Tibial nerve (tissue), 4 donors: ENCODE results near the gene NKIRAS1. TPM values are rescaled to one million over a fixed set of nuclear protein-coding genes. Genes with fewer than 3 reads are reported as not detected.
"Not testable (repeated sequence)": the region's sequence is repeated elsewhere in the genome, so short reads cannot be mapped to it uniquely, and the experiment has no call there.

Source experiments
- DNase-seq, 2 donors: peaks; one replicate each; pipeline ENCODE4 v3.0.0-alpha.2; 2019; ENCODE audit warnings: low spot score in 2 of 2
- H3K27ac ChIP-seq, 4 donors: fragments of 200-600 bp; sonication (generic) in 3 of 4; one replicate each; pipeline ENCODE4 v1.5.1; 2017 to 2019; ENCODE audit warnings: mild to moderate bottlenecking in 1 of 4
- H3K27me3 ChIP-seq, 2 donors: fragments of 200-600 bp; sonication (generic) in 1 of 2; one replicate each; pipeline versions ENCODE4 v1.5.1 to v1.6.0; 2017 to 2019
- H3K36me3 ChIP-seq, 3 donors: fragments of 200-600 bp; sonication (generic); one replicate each; pipeline ENCODE4 v1.5.1; 2018 to 2019
- H3K4me1 ChIP-seq, 4 donors: fragments of 200-600 bp; sonication (generic) in 3 of 4; one replicate each; pipeline ENCODE4 v1.5.1; 2017 to 2019
- H3K4me3 ChIP-seq, 4 donors: fragments of 200-600 bp; sonication (generic) in 3 of 4; one replicate each; pipeline ENCODE4 v1.5.1; 2017 to 2019; ENCODE audit warnings: mild to moderate bottlenecking in 1 of 4, moderate library complexity in 1 of 4
- H3K9me3 ChIP-seq, 4 donors: fragments of 200-600 bp; sonication (generic) in 3 of 4; one replicate each; pipeline ENCODE4 v1.5.1; 2017 to 2019
- EP300 ChIP-seq, 2 donors: sonication (generic); formaldehyde crosslinking; IDR thresholded peaks; one replicate each; pipeline ENCODE4 v1.6.1; 2017; ENCODE audit warnings: antibody characterized with exemption in 2 of 2, mild to moderate bottlenecking in 1 of 2
- POLR2A ChIP-seq, 2 donors: fragments of 450-650 bp; IDR thresholded peaks; one replicate each; pipeline ENCODE4 v1.6.1; 2017; ENCODE audit warnings: antibody characterized with exemption in 2 of 2, mild to moderate bottlenecking in 2 of 2, moderate library complexity in 2 of 2
- WGBS, 2 donors: methylation state at CpG; one replicate each; pipeline ENCODE4 v1.1.5; 2018; 5-methylcytosine and 5-hydroxymethylcytosine counted together
- total RNA-seq, 4 donors: library from RNA; depleted of rRNA; stranded (reverse); fragments of >200 nt; gene quantifications; one replicate each; pipeline ENCODE4 v1.1.0, GENCODE V29; 2016
- TF ChIP-seq, protein P1 (sequence below), 5 experiments: fragments of 200-600 bp in 3 of 5; fragments of 450-650 bp in 2 of 5; sonication (generic) in 3 of 5; IDR thresholded peaks; one replicate each; pipeline ENCODE4 v1.5.1; 2016 to 2019; ENCODE audit warnings: antibody characterized with exemption in 5 of 5, mild to moderate bottlenecking in 3 of 5, moderate library complexity in 2 of 5

Gene NKIRAS1
- total RNA-seq, 4 donors from 2014 or later, result 6.6 to 14.9 (median 9.3) TPM

DNA sequence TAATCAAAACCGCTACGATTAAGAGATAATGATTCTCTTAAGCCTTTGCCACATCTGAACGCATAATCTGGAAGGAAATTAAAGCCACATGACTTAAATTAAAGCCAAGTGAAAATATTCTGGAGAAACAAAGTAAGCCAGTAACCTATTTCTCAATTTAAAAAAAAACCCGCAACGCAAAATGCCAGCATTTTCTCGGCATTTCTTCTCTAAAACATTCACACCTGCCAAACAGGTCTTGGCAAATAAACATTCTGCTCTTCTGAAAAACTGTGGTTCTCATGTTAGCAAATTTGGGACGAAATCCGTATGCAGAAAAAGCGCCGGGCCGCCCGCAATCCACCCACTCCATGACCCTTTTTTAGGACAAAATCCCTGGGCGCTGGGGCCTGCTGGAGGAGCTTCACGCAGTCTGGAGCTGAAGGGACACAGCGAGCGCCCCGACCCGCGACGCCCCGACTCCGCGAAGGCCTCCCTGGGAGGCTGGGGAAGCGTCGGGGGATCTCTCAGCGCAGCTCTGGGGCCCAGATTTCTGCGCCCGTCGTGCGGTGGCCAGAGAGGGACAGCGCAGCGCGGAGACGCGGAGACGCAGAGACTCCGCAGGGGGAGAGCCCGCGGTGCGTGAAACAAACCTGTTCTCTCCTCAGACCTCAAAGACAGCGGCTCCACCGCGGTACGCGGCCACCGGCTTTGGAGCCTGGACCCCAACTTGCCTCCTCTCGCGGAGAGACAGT, 471 bp downstream of the NKIRAS1 start:
- Histone ChIP-seq H3K27ac (peak overlapping the region; percentile 89 to 97 (median 94)), H3K9me3 (no peaks in the 10 kb centered on the region), H3K4me3 (peak overlapping the region; percentile 75 to 97 (median 92)), H3K36me3 (peaks cover 0 to 35% (median 4%) of the 10 kb centered on the region in 3 donors), H3K4me1 (peaks cover 0 to 52% (median 17%) of the 10 kb centered on the region in 4 donors), H3K27me3 (no peaks in the 10 kb centered on the region)
- DNase-seq, result peak in 1 of 2 donors; percentile 8
- WGBS, 2 donors, result 4 to 5% methylated on average over 13 to 14 of the region's 48 CpGs
- TF ChIP-seq POLR2A (IDR thresholded peaks at IDR 0.05) (no peak), EP300 (IDR thresholded peaks at IDR 0.05) (no peak)
- TF ChIP-seq, protein P1, sequence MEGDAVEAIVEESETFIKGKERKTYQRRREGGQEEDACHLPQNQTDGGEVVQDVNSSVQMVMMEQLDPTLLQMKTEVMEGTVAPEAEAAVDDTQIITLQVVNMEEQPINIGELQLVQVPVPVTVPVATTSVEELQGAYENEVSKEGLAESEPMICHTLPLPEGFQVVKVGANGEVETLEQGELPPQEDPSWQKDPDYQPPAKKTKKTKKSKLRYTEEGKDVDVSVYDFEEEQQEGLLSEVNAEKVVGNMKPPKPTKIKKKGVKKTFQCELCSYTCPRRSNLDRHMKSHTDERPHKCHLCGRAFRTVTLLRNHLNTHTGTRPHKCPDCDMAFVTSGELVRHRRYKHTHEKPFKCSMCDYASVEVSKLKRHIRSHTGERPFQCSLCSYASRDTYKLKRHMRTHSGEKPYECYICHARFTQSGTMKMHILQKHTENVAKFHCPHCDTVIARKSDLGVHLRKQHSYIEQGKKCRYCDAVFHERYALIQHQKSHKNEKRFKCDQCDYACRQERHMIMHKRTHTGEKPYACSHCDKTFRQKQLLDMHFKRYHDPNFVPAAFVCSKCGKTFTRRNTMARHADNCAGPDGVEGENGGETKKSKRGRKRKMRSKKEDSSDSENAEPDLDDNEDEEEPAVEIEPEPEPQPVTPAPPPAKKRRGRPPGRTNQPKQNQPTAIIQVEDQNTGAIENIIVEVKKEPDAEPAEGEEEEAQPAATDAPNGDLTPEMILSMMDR (IDR thresholded peaks at IDR 0.05), result no peak

DNA sequence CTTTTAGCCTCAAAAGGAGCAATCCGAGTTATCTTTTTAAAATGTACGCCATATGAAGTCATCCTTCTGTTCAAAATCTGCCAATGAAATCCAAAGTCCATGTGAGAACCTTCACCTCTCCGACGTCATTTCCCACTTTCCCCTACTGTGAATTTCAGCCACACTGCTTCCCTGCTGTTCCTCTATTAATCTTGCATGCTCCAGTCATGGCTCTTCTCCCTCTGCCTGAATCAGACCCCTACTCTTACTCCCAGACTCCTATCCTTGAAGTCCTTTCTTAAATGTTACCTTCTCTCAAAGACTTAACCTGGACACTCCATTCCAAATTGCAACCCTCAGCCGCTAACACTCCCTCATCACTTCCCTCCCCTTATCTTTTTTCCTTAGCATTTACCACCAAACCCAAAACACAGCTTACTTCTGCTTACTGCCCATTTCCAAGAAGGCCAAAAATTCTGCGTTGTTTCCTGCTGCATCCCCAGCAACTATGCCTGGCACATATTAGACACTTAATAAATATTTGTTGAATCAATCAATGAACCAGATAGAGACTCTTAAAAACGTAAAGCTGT, 1.2 kb downstream of the NKIRAS1 start:
- Histone ChIP-seq H3K4me1 (peaks cover 0 to 48% (median 17%) of the 10 kb centered on the region in 4 donors), H3K4me3 (peak overlapping the region in 3 of 4 donors; percentile 75 to 97 (median 90)), H3K9me3 (no peaks in the 10 kb centered on the region), H3K36me3 (peaks cover 0 to 35% (median 4%) of the 10 kb centered on the region in 3 donors), H3K27me3 (no peaks in the 10 kb centered on the region), H3K27ac (peak overlapping the region in 1 of 4 donors; percentile 96)
- no peak for DNase-seq
- no peak for TF ChIP-seq POLR2A (IDR thresholded peaks at IDR 0.05)
- TF ChIP-seq, protein P1 (IDR thresholded peaks at IDR 0.05), result no peak
- TF ChIP-seq EP300 (IDR thresholded peaks at IDR 0.05), result no peak
- 52 to 53% methylated on average over 7 of the region's 7 CpGs for WGBS, 2 donors

DNA sequence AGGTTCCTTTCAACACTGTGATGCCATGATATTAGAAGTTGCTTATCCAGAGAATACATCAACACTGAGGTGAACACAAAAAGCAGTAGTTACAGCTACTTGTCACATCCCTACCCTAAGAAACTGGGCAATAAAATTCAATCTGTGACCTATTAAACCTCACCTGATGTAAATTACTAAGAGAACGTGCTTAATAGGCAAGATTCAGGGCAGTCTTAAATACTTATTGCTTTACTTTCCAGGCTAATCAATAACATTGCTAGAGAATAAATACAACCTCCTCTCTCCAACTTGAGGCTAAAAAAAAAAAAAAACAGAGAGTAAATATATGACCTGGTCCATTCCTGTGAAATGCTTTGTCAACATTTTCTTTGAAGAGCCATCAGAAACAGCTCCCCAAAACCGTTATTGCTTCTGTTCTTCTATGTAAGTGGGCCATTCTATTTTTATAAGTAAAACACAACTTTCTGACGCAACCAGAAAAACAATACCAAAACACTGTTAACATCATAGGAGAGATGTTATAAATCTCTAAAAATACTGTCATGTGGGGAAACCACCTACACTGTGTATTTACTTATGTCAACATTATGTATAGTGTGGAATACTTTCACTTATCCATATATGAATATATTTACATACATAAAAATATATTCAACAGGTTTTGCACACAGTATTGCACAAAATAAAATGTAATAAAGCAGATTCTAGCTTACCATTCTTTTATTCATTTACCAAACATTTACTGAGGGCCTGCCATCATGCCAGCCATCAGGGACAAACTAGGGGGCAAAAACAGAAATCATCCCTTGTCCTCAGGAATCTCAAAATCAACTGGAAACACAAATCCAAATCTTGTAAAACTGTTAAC, 2.7 kb downstream of the NKIRAS1 start:
- no peak for DNase-seq
- Histone ChIP-seq H3K4me1 (peaks cover 0 to 35% (median 17%) of the 10 kb centered on the region in 4 donors), H3K27ac (no peak overlapping the region), H3K36me3 (peaks cover 0 to 35% (median 4%) of the 10 kb centered on the region in 3 donors), H3K27me3 (no peaks in the 10 kb centered on the region), H3K9me3 (no peaks in the 10 kb centered on the region), H3K4me3 (no peak overlapping the region)
- TF ChIP-seq, protein P1 (IDR thresholded peaks at IDR 0.05), result no peak
- no peak for TF ChIP-seq EP300 (IDR thresholded peaks at IDR 0.05)
- no peak for TF ChIP-seq POLR2A (IDR thresholded peaks at IDR 0.05)
- 70 to 72% methylated on average over 3 of the region's 3 CpGs for WGBS, 2 donors

DNA sequence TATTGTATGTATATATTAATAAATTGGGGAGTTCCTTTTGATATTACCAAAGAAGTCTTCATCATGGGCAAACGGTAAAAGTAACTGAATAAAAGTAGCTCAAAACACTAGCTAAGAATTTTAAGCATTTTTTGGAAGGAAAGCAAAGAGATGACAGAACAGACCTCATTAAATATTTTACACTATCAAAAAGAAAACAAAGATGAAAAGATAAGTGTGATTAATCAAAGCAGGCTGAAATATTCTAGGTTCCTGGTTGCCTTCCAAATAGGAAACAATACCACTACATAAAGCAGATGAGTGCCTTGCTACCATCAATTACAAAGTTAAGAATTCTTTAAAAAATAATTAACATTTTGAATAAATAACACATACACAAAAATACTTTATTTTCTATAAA, 3.6 kb downstream of the NKIRAS1 start:
- no peaks in the 10 kb centered on the region for H3K9me3 ChIP-seq
- peaks cover 0 to 26% (median 9%) of the 10 kb centered on the region in 4 donors for H3K4me1 ChIP-seq
- DNase-seq, result no peak
- no peak overlapping the region for H3K27ac ChIP-seq
- no peaks in the 10 kb centered on the region for H3K27me3 ChIP-seq
- H3K36me3 ChIP-seq, result peaks cover 0 to 35% (median 0%) of the 10 kb centered on the region in 3 donors
- TF ChIP-seq, protein P1 (IDR thresholded peaks at IDR 0.05), result no peak
- no peak for TF ChIP-seq EP300 (IDR thresholded peaks at IDR 0.05)
- TF ChIP-seq POLR2A (IDR thresholded peaks at IDR 0.05), result no peak
- 57 to 65% methylated on average over 1 of the region's 1 CpG for WGBS, 2 donors
- H3K4me3 ChIP-seq, result no peak overlapping the region

DNA sequence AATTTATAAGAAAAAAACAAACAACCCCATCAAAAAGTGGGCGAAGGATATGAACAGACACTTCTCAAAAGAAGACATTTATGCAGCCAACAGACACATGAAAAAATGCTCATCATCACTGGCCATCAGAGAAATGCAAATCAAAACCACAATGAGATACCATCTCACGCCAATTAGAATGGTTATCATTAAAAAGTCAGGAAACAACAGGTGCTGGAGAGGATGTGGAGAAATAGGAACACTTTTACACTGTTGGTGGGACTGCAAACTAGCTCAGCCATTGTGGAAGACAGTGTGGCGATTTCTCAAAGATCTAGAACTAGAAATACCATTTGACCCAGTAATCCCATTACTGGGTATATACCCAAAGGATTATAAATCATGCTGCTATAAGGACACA, 4.5 kb downstream of the NKIRAS1 start:
- H3K27me3 ChIP-seq, DNase-seq: not testable (repeated sequence)

More for the DNA sequence above, 4.5 kb downstream of the NKIRAS1 start:
- H3K4me3 ChIP-seq, H3K27ac ChIP-seq, H3K9me3 ChIP-seq: not testable (repeated sequence)
- Histone ChIP-seq H3K36me3 (peaks cover 0 to 32% (median 0%) of the 10 kb centered on the region in 3 donors), H3K4me1 (peaks cover 0 to 22% (median 7%) of the 10 kb centered on the region in 4 donors)
- 92 to 100% methylated on average over 3 of the region's 3 CpGs for WGBS, 2 donors
